HepG2 (cell line): Measurements from ENCODE around the gene RMI2. TPM values are rescaled to one million over a fixed set of nuclear protein-coding genes. Genes with fewer than 3 reads are reported as not detected.

Source experiments
- DPF2 ChIP-seq: sonication (generic); formaldehyde crosslinking; IDR thresholded peaks from 2 replicates; pipeline ENCODE4 v1.4.0; 2020; ENCODE audit warnings: mild to moderate bottlenecking, low read depth, missing genetic modification reagents, borderline replicate concordance
- MAF1 ChIP-seq: sonication (generic); formaldehyde crosslinking; IDR thresholded peaks from 2 replicates; pipeline ENCODE4 v1.5.0; 2020; ENCODE audit warnings: missing genetic modification reagents, borderline replicate concordance
- MIER2 ChIP-seq: IDR thresholded peaks from 2 replicates; pipeline ENCODE4 v1.6.1; 2016; ENCODE audit warnings: missing biosample characterization, missing genetic modification reagents
- NR1H2 ChIP-seq: sonication (generic); formaldehyde crosslinking; IDR thresholded peaks from 2 replicates; pipeline ENCODE4 v1.8.1; 2022; ENCODE audit warnings: low read depth, missing genetic modification reagents, borderline replicate concordance
- PHF5A ChIP-seq: IDR thresholded peaks from one replicate; pipeline ENCODE4 v1.6.1; 2018; ENCODE audit warnings: low read depth, missing genetic modification reagents; ENCODE audit not compliant: unreplicated experiment
- POLR2G ChIP-seq: fragments of 200-400 bp; formaldehyde crosslinking; IDR thresholded peaks from 2 replicates; pipeline ENCODE4 v1.6.1; 2018; ENCODE audit warnings: mild to moderate bottlenecking, low read depth, low read length, moderate library complexity
- SNAPC4 ChIP-seq: sonication (generic); formaldehyde crosslinking; IDR thresholded peaks from 2 replicates; pipeline ENCODE4 v1.4.0; 2020; ENCODE audit warnings: mild to moderate bottlenecking, missing genetic modification reagents
- TBP ChIP-seq: sonication (generic); formaldehyde crosslinking; IDR thresholded peaks from 2 replicates; pipeline ENCODE4 v1.5.0; 2020; ENCODE audit warnings: missing genetic modification reagents
- ZNF296 ChIP-seq: sonication (generic); formaldehyde crosslinking; conservative IDR thresholded peaks from 2 replicates; pipeline ENCODE4 v1.5.0; 2020; ENCODE audit warnings: mild to moderate bottlenecking, missing genetic modification reagents
- ZNF552 ChIP-seq: sonication (generic); formaldehyde crosslinking; IDR thresholded peaks from 2 replicates; pipeline ENCODE4 v1.9.0; 2022; ENCODE audit warnings: missing genetic modification reagents, mild to moderate bottlenecking, borderline replicate concordance
- ZNF800 ChIP-seq: sonication (generic); formaldehyde crosslinking; IDR thresholded peaks from 2 replicates; pipeline ENCODE4 v1.4.0; 2020; ENCODE audit warnings: missing genetic modification reagents
- polyA plus RNA-seq, 8 experiments: library from polyadenylated mRNA; depleted of rRNA in 3 of 8; stranded (reverse) in 7 of 8; unstranded in 1 of 8; fragments of >200 nt; fragmentation: Illumina TruSeq in 4 of 8; extraction: Trizol in 4 of 8; gene quantifications; 2 replicates each; pipeline versions ENCODE4 v1.2.1 to v1.2.3, GENCODE V29; 2011 to 2016; ENCODE audit warnings: low read depth in 4 of 8, missing spikeins in 1 of 8, mixed read lengths in 1 of 8; ENCODE audit not compliant: insufficient read depth in 1 of 8
- total RNA-seq, 5 experiments: library from RNA; depleted of rRNA; stranded (reverse); fragments of >200 nt; fragmentation: Illumina TruSeq; extraction: Trizol; gene quantifications; 2 replicates each; pipeline ENCODE4 v1.2.3, GENCODE V29; 2016; ENCODE audit warnings: low read depth in 1 of 5
- TF ChIP-seq, protein P1 (sequence below): sonication (generic); formaldehyde crosslinking; IDR thresholded peaks from 2 replicates; pipeline ENCODE4 v1.5.0; 2020; ENCODE audit warnings: mild to moderate bottlenecking, missing genetic modification reagents
- TF ChIP-seq, protein P2 (sequence below): sonication (generic); formaldehyde crosslinking; IDR thresholded peaks from 2 replicates; pipeline ENCODE4 v1.5.1; 2020; ENCODE audit warnings: mild to moderate bottlenecking, moderate library complexity, missing genetic modification reagents

RMI2 gene
- total and polyA plus RNA-seq, 2 of the 13 experiments (the other 11 are each of a cell fraction or from before 2014, with no cell fraction given), result 24.5 to 55.7 TPM

DNA sequence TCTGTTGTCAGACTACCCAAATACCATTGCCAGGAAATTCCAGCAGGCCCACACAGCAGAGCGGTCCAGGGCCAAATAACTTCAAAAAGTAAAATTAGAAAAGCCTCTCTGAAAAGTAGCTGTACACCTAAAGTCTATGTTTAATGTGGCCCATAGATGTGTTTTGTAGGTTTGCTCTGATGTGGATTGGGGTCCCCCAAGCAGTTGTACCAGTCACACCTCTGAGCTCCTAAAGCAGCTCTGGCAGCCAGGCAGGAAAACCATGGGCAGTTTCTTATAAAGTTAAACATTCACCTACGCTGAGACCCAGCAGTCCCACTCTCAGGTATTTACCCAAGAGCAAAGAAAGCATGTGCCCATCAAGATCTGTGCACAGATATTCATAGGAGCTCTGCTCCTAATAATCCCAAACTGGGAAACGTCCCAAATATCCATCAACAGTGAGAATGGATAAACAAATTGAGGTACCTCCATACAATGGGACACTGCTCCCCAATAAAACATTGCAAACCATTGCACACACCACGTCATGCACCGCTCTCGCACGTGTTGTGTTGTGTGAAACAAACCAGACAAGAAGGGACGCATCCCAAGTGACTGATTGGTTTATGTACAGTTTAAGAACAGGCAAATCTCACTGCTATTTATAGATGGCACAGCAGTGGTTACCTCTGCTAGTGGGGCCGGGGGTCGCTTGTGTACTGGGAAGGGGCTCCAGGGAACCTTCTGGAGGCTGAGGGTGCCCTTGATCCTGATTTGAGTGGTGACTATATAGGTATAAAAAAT, 48.4 kb upstream of the RMI2 start (continued):
- TF ChIP-seq ZNF296 (CRISPR knock-in tag), result no peak
- TF ChIP-seq MIER2, result peak; percentile 27; the same call in 1 of the 2 replicates
- peak; percentile 53 for TF ChIP-seq PHF5A (CRISPR knock-in tag)
- 0 out of 2 replicates have a peak, but pooled peaks have one; percentile 31 for TF ChIP-seq ZNF552 (CRISPR knock-in tag)
- TF ChIP-seq DPF2 (CRISPR knock-in tag), result peak; percentile 82
- no peak; the same call in none of the 2 replicates for TF ChIP-seq ZNF800 (CRISPR knock-in tag)
- TF ChIP-seq POLR2G, result peak; percentile 86
- TF ChIP-seq, protein P1, sequence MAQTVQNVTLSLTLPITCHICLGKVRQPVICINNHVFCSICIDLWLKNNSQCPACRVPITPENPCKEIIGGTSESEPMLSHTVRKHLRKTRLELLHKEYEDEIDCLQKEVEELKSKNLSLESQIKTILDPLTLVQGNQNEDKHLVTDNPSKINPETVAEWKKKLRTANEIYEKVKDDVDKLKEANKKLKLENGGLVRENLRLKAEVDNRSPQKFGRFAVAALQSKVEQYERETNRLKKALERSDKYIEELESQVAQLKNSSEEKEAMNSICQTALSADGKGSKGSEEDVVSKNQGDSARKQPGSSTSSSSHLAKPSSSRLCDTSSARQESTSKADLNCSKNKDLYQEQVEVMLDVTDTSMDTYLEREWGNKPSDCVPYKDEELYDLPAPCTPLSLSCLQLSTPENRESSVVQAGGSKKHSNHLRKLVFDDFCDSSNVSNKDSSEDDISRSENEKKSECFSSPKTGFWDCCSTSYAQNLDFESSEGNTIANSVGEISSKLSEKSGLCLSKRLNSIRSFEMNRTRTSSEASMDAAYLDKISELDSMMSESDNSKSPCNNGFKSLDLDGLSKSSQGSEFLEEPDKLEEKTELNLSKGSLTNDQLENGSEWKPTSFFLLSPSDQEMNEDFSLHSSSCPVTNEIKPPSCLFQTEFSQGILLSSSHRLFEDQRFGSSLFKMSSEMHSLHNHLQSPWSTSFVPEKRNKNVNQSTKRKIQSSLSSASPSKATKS (CRISPR knock-in tag), result no peak; the same call in 1 of the 2 replicates
- peak; percentile 64 for TF ChIP-seq SNAPC4
- TF ChIP-seq NR1H2 (CRISPR knock-in tag), result peak; percentile 74; the same call in 1 of the 2 replicates
- TF ChIP-seq, protein P2, sequence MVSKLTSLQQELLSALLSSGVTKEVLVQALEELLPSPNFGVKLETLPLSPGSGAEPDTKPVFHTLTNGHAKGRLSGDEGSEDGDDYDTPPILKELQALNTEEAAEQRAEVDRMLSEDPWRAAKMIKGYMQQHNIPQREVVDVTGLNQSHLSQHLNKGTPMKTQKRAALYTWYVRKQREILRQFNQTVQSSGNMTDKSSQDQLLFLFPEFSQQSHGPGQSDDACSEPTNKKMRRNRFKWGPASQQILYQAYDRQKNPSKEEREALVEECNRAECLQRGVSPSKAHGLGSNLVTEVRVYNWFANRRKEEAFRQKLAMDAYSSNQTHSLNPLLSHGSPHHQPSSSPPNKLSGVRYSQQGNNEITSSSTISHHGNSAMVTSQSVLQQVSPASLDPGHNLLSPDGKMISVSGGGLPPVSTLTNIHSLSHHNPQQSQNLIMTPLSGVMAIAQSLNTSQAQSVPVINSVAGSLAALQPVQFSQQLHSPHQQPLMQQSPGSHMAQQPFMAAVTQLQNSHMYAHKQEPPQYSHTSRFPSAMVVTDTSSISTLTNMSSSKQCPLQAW (CRISPR knock-in tag), result peak; percentile 94
- no peak for TF ChIP-seq TBP (CRISPR knock-in tag)
- 0 out of 2 replicates have a peak, but pooled peaks have one; percentile 7 for TF ChIP-seq MAF1
